SK-N-DZ (cell line): ENCODE measurements around the gene SCYL1.
A peak's percentile ranks its signal among the peaks of the same experiment; 100 is the strongest.

Source experiments
- DNase-seq: peaks from one replicate; pipeline ENCODE4 v3.0.0-alpha.2; 2015; ENCODE audit warnings: low spot score

The SCYL1 gene

DNA sequence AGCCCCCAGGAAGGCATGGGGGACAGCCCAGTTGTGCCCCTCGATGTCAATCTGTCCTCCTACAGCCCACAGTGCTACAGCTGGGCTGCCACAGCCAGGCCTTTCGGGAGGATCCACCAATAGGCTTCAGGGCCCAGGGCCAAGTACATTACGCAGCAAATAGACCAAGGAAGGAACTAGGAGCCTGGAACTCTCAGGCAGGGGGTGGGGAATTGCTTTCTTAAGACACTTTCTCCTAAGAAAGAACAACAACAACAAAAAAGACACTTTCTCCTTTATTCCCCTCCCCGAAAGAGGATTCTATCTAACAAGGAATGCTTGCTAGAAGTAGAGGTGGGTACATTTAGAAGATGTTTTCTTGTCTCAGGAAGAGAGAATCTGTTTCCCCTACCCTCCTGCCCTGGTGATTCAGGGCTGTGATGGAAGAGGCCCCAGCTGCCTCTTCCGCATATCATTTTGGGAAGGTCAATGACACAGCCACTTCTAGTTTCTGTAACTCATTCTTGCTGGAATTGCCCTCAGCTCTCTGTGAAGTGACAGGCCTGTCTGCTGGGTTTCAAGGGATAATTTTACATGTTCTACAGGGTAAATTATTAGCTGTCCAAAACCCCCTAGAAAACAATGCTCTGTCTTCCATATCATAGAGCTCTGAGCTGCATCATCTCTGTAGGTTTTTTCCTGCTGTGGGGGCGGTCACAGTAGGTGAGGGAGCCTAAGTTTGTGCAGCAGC lies 32.1 kb upstream of the SCYL1 start:
- no peak for DNase-seq

- DNase-seq: no peak
These were observed 31.3 kb upstream of the SCYL1 start for GRCh38 chr11:65493367-65494176.

DNA sequence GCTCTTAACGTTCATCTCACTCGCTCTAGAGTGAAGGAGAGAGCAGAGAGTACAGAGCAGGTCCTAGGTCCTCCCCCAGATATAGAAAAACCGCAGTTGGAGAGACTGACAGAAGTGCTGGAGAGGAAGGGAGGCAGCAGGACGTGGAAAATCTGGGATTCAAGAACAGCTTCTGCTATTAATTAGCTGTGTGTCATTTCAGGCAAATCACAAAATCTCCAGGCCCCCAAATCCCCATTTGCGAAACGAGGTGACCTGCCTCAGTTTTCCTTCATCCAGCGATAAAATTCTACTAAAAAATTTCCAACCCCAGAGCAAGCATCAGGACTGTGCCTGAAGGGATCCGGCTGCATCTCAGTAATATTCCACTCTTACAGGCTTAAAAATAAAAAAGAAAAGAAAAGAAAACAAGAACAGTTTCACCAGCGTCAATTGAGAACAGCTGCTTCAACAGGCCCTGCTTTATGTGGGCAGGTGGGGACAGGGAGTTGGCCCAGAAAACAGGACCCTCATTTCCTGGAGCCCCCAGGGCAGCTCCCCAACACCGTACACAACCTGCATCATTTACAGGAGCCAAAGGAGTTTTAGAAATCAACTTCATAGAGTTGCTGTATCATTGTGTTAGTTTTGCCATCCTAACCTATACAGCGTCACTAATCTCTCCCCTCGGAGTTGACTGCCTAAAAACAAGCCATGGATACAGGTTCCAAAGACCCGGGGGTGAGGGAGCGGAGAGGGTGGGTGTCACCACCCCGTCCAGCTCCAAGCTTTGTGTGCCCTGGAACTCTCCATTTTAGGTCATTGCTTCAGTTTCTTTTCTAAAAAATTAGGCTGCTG lies 28.4 kb upstream of the SCYL1 start:
- DNase-seq: peak; percentile 70

DNA sequence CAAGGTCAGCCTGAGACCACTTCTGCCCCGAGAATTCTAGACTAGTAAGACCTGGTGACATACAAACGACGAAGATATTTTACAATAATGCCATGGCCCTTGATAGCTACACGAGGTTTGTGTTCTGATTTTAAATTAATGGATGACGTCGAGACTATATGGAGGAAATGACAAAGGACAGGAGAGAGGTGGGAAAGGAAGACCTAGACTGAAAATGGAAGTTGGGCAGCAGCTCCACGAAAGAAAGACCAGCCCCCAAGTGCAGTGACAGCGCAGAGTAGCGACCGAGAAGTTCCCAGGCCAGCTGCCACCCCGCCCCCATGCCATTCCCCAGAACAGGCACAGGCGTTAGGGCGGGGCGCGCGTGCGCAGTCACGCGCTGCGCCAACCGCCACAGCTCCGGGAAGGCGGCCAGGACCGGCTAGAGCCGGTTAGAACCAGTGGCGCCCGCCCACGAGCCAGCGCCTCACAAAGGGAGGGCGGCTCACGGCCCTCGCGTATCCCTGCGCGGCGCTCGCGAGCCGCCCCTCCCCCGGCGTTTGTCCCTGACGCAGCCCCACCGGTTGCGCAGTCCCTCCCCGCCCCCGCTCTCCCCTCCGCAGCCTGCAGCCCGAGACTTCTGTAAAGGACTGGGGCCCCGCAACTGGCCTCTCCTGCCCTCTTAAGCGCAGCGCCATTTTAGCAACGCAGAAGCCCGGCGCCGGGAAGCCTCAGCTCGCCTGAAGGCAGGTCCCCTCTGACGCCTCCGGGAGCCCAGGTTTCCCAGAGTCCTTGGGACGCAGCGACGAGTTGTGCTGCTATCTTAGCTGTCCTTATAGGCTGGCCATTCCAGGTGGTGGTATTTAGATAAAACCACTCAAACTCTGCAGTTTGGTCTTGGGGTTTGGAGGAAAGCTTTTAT lies 27.5 kb upstream of the SCYL1 start:
- peak; percentile 98 for DNase-seq

- DNase-seq: peak; percentile 80
These were observed 26.7 kb upstream of the SCYL1 start for GRCh38 chr11:65498042-65498726.

DNA sequence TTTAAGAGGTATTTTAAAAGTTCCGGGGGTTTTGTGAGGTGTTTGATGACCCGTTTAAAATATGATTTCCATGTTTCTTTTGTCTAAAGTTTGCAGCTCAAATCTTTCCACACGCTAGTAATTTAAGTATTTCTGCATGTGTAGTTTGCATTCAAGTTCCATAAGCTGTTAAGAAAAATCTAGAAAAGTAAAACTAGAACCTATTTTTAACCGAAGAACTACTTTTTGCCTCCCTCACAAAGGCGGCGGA lies 26.2 kb upstream of the SCYL1 start:
- no peak for DNase-seq

DNA sequence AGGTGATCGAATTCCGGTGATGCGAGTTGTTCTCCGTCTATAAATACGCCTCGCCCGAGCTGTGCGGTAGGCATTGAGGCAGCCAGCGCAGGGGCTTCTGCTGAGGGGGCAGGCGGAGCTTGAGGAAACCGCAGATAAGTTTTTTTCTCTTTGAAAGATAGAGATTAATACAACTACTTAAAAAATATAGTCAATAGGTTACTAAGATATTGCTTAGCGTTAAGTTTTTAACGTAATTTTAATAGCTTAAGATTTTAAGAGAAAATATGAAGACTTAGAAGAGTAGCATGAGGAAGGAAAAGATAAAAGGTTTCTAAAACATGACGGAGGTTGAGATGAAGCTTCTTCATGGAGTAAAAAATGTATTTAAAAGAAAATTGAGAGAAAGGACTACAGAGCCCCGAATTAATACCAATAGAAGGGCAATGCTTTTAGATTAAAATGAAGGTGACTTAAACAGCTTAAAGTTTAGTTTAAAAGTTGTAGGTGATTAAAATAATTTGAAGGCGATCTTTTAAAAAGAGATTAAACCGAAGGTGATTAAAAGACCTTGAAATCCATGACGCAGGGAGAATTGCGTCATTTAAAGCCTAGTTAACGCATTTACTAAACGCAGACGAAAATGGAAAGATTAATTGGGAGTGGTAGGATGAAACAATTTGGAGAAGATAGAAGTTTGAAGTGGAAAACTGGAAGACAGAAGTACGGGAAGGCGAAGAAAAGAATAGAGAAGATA lies 25.7 kb upstream of the SCYL1 start, which contains the start of gene MALAT1:
Gene MALAT1 (plus strand): TSS at position 69 of the 736 bp plus-strand sequence.
- DNase-seq: peak; percentile 95

DNA sequence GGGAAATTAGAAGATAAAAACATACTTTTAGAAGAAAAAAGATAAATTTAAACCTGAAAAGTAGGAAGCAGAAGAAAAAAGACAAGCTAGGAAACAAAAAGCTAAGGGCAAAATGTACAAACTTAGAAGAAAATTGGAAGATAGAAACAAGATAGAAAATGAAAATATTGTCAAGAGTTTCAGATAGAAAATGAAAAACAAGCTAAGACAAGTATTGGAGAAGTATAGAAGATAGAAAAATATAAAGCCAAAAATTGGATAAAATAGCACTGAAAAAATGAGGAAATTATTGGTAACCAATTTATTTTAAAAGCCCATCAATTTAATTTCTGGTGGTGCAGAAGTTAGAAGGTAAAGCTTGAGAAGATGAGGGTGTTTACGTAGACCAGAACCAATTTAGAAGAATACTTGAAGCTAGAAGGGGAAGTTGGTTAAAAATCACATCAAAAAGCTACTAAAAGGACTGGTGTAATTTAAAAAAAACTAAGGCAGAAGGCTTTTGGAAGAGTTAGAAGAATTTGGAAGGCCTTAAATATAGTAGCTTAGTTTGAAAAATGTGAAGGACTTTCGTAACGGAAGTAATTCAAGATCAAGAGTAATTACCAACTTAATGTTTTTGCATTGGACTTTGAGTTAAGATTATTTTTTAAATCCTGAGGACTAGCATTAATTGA lies 25.0 kb upstream of the SCYL1 start:
- DNase-seq: no peak

DNA sequence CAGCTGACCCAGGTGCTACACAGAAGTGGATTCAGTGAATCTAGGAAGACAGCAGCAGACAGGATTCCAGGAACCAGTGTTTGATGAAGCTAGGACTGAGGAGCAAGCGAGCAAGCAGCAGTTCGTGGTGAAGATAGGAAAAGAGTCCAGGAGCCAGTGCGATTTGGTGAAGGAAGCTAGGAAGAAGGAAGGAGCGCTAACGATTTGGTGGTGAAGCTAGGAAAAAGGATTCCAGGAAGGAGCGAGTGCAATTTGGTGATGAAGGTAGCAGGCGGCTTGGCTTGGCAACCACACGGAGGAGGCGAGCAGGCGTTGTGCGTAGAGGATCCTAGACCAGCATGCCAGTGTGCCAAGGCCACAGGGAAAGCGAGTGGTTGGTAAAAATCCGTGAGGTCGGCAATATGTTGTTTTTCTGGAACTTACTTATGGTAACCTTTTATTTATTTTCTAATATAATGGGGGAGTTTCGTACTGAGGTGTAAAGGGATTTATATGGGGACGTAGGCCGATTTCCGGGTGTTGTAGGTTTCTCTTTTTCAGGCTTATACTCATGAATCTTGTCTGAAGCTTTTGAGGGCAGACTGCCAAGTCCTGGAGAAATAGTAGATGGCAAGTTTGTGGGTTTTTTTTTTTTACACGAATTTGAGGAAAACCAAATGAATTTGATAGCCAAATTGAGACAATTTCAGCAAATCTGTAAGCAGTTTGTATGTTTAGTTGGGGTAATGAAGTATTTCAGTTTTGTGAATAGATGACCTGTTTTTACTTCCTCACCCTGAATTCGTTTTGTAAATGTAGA lies 24.3 kb upstream of the SCYL1 start:
- no peak for DNase-seq

- DNase-seq: no peak
These were observed 23.8 kb upstream of the SCYL1 start for GRCh38 chr11:65501186-65501471.

GRCh38 chr11:65501472-65502273 lies 23.2 kb upstream of the SCYL1 start:
- DNase-seq: no peak

GRCh38 chr11:65502274-65502554 lies 22.7 kb upstream of the SCYL1 start:
- no peak for DNase-seq

- DNase-seq: no peak
These were observed 22.1 kb upstream of the SCYL1 start for GRCh38 chr11:65502555-65503367.

DNA sequence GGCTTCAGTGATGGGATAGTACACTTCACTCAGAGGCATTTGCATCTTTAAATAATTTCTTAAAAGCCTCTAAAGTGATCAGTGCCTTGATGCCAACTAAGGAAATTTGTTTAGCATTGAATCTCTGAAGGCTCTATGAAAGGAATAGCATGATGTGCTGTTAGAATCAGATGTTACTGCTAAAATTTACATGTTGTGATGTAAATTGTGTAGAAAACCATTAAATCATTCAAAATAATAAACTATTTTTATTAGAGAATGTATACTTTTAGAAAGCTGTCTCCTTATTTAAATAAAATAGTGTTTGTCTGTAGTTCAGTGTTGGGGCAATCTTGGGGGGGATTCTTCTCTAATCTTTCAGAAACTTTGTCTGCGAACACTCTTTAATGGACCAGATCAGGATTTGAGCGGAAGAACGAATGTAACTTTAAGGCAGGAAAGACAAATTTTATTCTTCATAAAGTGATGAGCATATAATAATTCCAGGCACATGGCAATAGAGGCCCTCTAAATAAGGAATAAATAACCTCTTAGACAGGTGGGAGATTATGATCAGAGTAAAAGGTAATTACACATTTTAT lies 21.4 kb upstream of the SCYL1 start:
- no peak for DNase-seq

GRCh38 chr11:65503949-65504673 lies 20.8 kb upstream of the SCYL1 start:
- DNase-seq: no peak
